Right ventricle myocardium inferior (tissue), 1 donor: ENCODE data around the gene BBIP1. TPM values are rescaled to one million over a fixed set of nuclear protein-coding genes. Genes with fewer than 3 reads are reported as not detected.

Experiments
- ATAC-seq: fragments of 200-7000 bp; cut with Tn5 transposase; one replicate; pipeline ENCODE4 v1.9.1; 2020; ENCODE audit warnings: mild to moderate bottlenecking, moderate library complexity
- DNase-seq: peaks from one replicate; pipeline ENCODE4 v3.0.0; 2021; ENCODE audit errors: missing footprints
- intact Hi-C: fragments of 100-400 bp; cut with DNase I; formaldehyde crosslinking; loops from one replicate; pipeline ENCODE4 v1.11.0; 2022
- long read RNA-seq: library from polyadenylated mRNA; unstranded; transcript quantifications from one replicate; pipeline ENCODE4 v2.0.0, GENCODE V29; 2021
- total RNA-seq: library from RNA; stranded (reverse); fragmentation: NEBNext Ultra II Directional; extraction: Animal tissue kit (Norgen Biotek cat#: 25700); gene quantifications from one replicate; pipeline ENCODE4 v1.2.1, GENCODE V29; 2021
- donor health status: DM: no; HTN: yes; CAD: no; lungs with severe emphysema.

Gene BBIP1, protein sequence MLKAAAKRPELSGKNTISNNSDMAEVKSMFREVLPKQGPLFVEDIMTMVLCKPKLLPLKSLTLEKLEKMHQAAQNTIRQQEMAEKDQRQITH
- total RNA-seq, result 19.0 TPM
- long read RNA-seq, partial matches to known transcripts, result 0 of 5 reads
- long read RNA-seq, other reads (novel, unspliced or antisense), result 0 of 5 reads

DNA sequence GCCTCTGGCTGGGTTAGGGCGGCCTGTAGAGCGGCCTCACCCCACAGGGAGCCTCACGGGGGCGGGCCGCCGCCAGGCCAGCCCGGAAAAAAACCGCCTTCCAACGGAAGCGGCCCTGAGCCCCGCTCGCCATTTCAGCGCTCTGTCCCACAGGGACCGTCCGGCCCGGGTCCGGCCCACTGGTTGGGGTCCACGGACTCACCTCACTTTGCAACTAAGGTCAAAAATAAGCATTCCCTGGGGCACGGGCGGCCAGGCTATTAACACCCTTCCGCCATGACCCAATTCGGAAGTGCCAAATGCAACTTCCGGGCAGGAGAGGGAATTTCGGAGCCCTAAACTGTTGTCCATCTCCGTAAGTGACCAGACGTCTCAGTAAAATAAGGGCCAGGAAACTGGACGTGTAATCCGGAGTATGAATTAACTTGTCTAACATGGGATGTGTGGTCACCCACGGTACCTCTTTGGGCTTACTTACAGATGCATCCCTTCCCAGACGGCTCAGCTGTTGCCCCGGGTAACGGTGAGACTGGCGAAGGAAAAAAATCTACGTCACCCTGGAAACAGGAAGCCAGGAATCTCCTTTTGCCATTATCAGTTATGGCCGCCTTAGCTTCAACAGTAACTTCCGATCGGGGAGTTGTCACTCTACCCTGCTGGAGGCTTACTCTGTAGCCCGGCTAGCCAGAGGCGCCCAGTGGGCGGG lies at the start of gene BBIP1:
BBIP1 (minus strand) TSS at position 538 of the 706 bp plus-strand sequence. CDS start 1,023 bp downstream, outside the sequence.
- intact Hi-C loops, result loop anchor here (2.0 to 10.0 kb wide), 2 partner anchors 48 to 614 kb away; partner anchors contain the start of genes PDCD4 and SMNDC1
- no peak for DNase-seq
- ATAC-seq, result peak; percentile 97

DNA sequence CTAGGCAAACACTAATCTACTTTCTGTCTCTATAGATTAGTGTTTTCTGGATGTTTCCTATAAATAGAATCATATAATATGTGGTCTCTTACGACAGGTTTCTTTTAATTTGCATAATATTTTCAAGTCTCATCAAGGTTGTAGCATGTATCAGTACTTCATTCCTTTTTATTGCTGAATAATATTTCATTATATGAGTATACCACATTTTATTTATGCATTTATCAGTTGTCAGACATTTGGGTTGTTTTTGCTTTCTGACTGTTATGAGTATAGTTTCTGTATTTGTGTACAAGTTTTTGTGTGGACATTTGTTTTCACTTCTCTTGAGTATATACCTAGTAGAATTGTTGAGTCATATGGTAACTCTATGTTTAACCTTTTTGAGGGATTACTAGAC lies 48.7 kb upstream of the BBIP1 start:
- ATAC-seq (no peak), DNase-seq (no peak)
- intact Hi-C loops, result no loop called here

DNA sequence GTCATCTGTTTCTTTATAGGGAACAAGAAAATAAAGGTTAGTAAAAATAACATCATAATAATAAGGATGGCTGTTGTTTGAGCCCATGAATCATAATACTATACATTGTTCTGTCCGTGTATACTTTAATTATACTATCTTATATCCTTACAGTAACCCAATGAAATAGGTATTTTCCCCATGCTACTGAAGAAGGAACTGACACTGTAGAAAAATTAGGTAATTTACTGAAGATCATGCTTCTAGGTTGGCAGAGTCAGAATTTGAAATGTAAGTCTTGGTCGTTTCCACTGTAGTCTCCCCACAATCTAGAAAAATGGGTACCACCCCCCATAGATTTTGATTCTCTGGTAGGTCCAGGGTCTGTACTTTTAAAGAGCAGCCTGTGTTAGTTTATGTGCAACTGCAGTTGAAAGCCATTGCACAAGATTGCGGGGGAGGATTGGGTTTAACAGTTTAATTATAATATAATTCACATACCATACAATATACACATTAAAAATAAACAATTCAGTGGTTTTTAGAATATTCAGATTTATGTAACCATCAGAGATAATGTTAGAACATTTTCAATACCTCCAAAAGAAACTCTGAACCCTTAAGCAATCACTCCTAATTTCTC lies 48.1 kb upstream of the BBIP1 start:
- intact Hi-C loops, result no loop called here
- DNase-seq (no peak), ATAC-seq (no peak)

DNA sequence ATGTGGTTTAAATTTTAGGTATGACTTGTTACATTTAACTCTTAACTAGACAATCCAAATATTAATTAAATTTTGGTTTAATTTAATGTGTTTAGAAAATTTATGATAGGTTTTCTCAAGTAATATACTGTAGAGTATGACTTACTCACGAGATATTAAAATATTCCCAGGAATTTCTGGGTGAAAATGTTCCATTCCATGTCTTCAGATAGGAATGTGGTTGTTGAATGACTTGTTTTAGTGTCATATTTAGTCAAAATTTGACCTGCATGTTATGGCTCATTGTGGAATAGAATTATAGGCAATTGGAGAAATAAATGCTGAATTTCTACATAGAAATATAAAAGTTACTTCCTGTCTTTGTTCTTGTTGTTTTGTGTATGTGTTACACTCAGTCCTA lies 47.2 kb upstream of the BBIP1 start:
- intact Hi-C loops, result no loop called here
- ATAC-seq, result no peak

DNA sequence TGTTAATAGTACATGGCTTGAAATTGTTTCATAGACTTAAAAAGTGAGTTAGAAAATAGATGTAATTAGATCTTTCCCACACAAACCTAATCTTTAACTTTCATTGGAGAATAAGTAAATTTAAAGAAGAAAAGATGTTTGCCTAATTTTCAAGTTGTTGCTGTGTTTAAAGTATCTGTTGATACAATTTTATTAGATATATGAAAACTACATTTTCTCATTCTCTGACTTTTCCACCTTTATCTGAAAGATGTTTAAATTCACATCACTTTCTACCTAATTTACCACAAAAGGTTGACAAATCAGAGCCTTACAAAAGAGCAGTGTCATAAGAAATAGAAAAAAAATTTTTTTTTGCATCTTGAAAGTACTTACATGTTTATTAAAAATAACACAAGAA lies 46.2 kb upstream of the BBIP1 start:
- DNase-seq (no peak), ATAC-seq (no peak)
- intact Hi-C loops, result no loop called here

More for the DNA sequence above, 47.2 kb upstream of the BBIP1 start:
- DNase-seq, result no peak

DNA sequence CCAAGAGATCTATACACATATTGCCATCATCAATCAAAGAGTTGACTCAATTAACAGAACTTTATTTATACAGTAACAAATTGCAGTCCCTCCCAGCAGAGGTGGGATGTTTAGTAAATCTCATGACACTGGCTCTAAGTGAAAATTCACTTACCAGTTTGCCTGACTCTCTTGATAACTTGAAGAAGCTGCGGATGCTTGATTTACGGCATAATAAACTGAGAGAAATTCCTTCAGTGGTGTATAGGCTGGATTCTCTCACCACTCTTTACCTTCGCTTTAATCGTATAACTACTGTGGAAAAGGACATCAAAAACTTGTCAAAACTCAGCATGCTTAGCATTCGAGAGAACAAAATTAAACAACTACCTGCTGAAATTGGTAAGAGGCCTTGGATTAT lies 45.7 kb upstream of the BBIP1 start:
- no peak for ATAC-seq
- DNase-seq, result no peak
- intact Hi-C loops, result no loop called here

DNA sequence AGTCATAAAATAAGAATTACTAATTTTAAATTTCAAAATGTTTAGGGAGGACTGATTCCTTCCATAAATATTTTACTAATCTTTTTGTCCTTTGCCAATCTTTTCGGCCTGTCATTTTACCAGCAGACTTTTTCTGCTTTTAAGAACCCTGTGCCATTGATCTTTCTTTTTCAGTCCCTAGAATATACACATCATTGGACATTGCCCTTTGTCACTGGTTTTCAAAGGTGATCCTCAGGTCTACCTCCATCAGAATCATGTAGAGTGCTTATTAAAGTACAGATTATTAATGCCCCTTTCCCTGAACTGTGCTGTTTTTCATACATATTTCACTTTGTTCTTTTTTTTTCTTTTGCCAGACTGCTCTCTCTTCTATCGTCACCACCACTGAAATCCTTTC lies 44.2 kb upstream of the BBIP1 start:
- DNase-seq (no peak), ATAC-seq (no peak)
- intact Hi-C loops, result no loop called here

DNA sequence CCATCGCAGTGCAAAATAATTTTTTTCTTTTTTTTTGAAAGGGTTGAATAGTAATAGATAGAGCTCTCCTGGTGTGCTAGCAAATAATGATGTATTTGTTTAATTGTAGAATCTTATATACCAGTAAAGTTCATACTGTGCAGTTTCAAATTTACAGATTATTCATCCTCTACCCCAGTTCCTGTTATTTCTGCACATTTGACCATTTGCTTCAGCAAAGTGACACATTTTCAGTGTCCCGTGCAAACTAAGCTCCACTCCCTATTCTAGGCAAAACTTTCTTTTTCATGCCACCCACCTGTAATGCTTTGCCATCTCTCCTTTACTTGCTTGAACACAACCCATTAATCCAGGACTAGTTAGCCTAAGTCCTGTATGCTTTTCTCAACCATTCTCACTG lies 43.5 kb upstream of the BBIP1 start:
- intact Hi-C loops, result no loop called here
- ATAC-seq, result no peak
- DNase-seq, result no peak

DNA sequence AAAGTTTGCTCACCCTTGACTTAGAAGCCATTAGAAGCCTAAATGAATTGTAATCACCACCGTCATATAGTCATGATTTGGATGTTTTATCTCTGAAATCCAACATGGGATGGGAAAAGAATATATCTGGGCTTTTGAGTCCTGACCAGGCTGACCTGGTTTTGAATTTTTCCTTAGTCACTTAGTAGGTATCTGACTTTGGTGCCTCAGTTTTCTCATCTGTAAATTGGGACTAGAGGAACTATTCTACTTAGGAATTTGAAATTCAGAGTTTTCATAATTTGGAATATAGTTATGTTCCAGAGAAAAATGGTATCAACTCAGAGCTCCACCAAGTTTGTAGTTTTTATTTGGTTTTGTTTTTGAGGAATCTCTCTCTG lies 41.3 kb upstream of the BBIP1 start:
- intact Hi-C loops, result no loop called here
- DNase-seq, result no peak
- no peak for ATAC-seq

DNA sequence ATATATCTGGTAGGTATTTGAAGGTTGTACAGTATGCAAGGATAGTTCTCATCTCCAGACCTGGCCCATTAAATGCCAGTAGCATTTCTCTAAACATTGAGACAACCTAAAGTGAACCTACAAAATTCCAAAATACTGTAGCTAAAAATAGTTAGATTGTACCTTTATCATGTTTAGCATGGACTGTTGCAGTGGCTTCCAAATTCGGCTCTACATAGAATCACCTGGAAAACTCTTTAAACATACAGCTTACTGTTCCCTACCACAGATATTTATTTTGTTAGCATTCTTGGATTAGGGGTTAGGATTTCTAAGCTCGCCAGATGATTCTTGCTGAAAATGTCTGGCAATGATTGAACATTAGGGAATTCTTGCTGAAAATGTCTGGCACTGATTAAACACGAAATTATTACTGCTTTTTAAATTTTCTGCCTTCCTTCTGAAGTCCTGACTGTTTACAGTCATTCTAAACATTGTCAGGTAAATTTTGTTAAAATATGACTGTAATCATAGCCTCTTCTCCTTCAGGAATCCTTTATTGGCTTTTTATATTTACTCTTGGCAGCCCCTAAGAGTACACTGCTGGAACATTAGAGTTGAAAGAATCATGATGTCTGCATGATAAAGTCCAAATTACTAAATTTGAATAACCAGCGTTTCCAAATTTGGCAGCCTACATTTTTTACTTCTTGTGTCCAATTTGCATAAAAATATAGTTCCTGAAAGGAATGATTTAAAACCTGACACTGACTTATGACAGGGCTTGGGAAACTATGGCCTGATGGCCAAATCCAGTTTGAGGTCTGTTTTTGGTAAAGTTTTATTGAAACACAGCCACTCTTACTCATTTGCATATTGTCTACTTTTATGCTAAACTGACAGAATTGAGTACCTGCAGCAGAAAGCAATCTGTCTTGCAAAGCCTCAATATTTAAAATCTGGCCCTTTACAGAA lies 40.7 kb upstream of the BBIP1 start:
- no peak for DNase-seq
- ATAC-seq, result peak; percentile 54
- intact Hi-C loops, result no loop called here

DNA sequence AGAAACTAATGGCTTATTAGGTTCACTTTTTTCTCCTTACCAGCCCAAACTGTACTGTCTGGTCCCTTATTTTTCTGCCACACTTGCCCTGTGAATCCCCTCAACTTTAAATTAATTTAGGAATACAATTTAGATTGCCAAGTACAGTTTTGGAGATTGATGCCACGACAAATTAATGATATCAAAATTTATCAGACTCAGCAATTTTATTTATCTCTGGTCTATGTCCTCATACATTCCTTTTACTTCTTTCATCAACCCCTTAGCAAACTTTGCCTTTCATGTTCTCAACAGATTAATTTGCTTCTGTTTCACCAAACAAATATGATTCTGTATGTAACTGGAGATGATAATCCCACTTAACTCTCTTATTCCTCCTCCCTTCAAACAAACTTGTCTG lies 38.6 kb upstream of the BBIP1 start:
- ATAC-seq (no peak), DNase-seq (no peak)
- intact Hi-C loops, result no loop called here

DNA sequence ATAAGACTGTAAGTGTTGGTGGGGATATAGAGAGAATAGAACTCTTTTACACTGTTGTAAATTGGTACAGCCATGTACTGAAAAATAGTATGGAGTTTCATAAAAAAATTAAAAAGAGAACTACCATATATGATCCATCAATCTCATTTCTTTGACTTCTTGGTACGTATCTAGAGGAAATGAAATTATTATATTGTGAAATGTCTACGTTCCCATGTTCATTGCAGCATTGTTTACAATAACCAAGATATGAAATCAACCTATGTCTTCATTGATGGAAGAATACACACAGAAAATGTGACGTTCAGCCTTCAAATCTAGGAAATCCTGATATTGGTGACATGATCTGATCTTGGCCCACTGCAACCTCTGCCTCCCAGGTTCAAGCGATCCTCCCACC lies 32.4 kb upstream of the BBIP1 start:
- no peak for DNase-seq
- intact Hi-C loops, result no loop called here
- no peak for ATAC-seq

DNA sequence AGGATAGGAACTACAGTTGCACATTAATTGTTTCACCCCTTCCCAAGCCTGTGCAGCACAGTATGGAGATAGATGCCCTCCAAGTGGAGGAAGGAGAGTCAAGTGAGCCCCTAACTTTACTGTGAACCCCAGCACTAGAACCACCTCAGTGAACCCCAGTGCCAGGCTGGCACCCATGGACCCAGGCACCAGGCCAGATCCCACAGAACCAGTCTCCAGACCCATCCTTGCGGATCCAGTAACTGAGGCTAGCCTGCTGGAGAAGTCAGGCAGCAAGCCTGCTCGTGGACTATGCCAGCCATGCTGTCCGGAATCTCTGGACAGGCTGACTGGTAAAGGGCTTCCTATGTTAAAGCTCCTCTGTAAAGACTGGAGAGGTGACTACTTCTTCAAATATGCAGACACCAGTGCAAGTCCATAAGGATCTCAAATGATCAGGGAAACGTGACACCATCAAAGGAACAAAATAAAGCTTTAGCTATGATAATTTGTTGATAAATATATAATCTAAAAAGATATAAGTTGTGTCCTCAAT lies 28.1 kb upstream of the BBIP1 start:
- intact Hi-C loops, result no loop called here
- ATAC-seq (no peak), DNase-seq (no peak)

DNA sequence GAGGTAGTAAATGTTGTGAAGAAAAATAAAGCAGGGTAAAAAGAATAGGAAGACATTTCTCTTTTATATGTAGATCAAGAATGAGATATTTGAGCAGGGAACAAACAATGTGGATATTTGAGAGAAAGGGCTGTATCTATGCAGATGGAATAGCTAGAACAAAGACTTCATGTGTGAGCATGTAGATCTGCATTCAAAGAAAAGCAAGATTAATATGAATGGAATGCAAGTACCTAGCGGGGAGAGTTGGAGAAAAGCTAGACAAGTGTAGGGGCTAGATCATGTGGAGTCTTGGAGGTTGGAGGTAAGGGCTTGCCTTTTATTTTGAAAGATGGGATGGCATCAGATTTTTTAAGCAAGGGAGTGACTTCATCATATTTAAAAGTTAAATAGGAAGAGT lies 27.5 kb upstream of the BBIP1 start:
- DNase-seq (no peak), ATAC-seq (no peak)
- intact Hi-C loops, result no loop called here

DNA sequence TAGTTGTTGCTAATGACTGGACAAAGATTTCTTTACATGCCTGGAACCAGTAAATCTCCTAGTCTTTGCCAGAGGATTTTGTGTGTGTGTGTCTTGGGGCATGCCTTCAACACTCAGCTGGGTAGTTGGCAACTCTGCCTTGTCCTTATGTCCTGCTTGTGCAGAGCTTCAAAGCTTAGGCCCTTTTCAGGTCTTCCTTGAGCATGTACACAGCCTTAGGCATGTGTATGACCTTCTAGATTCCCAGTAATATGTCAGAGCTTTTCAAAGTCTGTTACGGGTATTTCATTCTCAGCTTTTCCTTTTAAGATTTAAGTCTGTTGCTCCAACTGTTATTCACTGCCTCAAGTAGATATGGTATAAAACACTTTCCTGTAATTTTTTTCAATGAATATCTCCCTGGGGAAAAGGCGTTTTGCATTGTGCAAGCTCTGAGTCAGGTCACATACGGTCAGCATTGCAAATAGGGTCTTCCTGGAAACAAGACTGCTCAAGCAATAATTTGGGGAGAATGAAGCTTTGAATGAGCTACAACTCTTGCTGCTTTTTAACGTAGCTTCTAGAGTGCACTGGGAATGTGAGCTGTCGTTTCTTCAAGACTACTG lies 25.9 kb upstream of the BBIP1 start:
- intact Hi-C loops, result no loop called here
- ATAC-seq (peak; percentile 75), DNase-seq (no peak)

DNA sequence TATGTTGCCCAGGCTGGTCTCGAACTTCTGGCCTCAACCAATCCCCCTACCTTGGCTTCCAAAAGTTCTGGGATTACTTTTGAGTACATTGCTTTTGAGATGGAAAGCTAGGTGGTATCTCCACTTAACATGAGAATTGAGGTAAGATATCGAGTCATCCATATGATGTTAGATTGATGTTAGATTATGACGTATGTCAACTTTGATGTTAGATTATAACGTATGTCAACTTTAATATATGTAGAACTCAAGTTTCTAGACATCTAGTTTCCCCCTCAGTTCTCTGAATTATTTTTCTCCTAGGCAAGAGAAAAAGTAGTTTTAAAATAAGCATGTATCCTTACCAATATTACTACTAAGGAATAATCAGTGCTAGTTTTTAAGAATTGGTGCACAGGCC lies 20.4 kb upstream of the BBIP1 start:
- no peak for ATAC-seq
- intact Hi-C loops, result no loop called here
- no peak for DNase-seq

DNA sequence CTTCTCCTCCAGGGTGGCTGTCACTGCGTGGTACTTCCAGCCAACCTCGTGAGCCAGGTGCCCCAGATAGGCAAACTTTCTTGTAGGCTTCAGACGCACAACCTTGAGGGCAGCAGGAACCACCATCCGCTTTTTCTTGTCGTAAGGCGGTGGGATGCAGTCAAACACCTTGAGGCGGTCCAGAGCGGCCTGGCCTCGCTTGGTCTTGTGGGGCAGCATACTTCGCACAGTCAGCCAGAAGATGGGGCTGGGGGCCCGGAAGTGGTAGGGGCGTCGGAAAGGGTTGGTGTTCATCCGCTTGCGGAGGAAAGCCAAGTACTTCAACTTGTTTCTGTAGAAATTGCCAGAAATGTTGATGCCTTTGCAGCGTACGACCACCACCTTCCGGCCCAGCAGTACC lies 17.8 kb upstream of the BBIP1 start:
- intact Hi-C loops, result no loop called here
- DNase-seq, result no peak
- ATAC-seq, result no peak

DNA sequence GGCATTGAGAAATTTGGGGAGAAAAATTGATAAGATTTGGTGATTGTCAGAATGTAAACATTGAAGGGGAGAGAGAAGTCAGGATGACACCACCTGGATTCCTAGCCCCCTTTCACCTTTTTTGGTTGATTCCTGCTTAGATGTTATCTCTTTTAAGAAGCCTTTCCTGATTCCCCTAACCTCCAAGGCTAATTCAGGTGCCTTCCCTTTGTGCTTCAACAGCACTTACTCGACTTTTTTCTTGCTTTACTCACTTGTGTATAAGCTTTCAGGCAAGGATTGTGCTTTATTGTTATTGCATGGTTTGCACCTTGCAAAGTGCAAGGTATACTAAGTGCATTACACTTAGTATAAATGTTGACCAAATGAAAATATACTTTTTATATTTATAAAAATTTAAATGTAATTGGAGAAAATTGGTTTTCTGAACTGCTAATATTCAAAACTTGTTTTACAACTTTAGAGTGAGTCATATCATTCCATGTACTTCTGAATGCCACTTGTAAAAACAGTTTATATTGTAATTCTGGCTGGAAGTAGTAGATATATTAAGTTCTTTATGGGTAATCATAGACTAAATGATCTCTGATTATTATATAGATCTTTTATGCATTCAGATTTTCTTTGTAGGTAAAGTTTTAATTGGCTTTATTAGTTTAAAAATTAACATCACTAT lies 13.7 kb upstream of the BBIP1 start:
- intact Hi-C loops, result no loop called here
- no peak for ATAC-seq

More for the DNA sequence above, 13.7 kb upstream of the BBIP1 start:
- no peak for DNase-seq
